ENCODE measurements around the gene IGFBP3. TPM values are rescaled to one million over a fixed set of nuclear protein-coding genes. Genes with fewer than 3 reads are reported as not detected.

Gene IGFBP3
- total RNA-seq, 1 donor from 2014 or later, result 734 TPM

- no peak for DNase-seq (ENCODE audit: low spot score)
Measured at GRCh38 chr7:45892407-45893035, 28.6 kb downstream of the IGFBP3 start.

- no peak for DNase-seq (ENCODE audit: low spot score)
Measured at GRCh38 chr7:45891462-45892402, 29.3 kb downstream of the IGFBP3 start.

GRCh38 chr7:45890902-45891461 is 30.1 kb downstream of the IGFBP3 start:
- peak; percentile 60 for DNase-seq (ENCODE audit: low spot score)

DNA sequence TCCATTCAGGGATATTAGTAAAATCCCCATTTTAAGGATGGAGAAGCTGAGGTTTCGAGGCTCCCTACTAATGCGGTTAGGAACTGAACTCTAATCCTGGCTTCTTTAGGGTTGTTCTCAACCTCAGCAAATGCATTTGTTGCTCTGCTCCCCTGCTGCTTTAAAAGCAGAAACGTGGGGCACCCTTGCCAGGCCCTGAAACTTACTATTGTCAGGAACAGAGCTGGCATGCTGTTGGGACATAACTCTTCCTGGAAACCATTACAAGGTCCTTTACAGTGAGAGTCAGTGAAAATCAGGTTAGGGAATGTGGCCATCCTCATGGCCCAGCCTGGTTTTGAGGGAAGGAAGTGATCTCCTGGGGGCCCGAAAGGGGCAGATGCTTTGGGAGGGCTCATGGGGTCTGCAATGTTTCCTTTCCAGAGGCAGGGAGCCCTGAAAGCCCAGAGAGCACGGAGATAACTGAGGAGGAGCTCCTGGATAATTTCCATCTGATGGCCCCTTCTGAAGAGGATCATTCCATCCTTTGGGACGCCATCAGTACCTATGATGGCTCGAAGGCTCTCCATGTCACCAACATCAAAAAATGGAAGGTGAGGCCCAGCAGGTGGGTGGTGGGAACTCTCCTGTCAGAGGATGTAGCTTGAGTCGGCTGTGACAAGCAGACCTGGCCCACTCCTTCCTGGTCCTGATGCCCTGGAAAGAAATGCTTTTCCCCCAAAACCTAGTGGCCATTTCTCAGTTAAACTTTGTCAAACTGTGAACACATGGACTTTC is 30.8 kb downstream of the IGFBP3 start:
- DNase-seq (ENCODE audit: low spot score), result no peak

DNA sequence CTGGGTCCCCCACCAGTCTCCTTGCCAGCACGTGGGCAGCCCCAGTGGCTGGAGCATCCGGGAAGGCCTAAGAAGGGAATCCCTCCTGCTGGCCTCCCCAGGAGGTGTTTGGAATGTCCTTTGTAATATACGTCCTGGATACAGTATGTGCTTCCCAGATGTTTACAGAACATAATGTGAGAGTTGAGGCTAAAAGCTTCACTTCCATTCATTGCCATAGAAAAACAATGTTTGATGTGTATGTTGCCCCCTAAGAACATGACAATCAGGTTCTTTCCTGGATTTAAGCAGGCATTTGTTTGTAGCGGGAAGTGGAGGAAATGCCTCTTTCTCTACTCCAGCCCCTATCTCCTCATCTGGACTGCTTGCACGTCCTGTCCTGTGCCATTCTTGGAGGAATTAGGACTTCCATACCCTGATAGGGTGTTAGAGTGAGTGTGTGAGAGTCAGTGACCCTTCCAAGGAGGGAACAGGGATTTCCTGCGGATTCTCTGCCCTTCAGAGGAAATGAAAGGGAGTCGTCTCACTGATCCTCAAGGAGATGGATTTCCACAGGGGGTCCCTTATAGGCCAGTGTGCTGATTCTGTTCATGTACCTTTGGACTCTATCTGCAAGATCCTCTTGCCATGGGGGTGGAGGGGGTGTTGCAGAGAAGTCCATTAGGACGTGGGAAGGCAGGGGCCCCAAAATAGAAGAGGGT is 31.6 kb downstream of the IGFBP3 start:
- no peak for DNase-seq (ENCODE audit: low spot score)

GRCh38 chr7:45888993-45889366 is 32.1 kb downstream of the IGFBP3 start:
- DNase-seq (ENCODE audit: low spot score), result peak; percentile 20

- peak; percentile 17 for DNase-seq (ENCODE audit: low spot score)
Measured at GRCh38 chr7:45888185-45888992, 32.7 kb downstream of the IGFBP3 start, which contains the start of gene IGFBP1. IGFBP1 (plus strand) TSS chr7:45888488; CDS start chr7:45888653, 165 bp downstream.

GRCh38 chr7:45886931-45887667 is 34.0 kb downstream of the IGFBP3 start:
- no peak for DNase-seq (ENCODE audit: low spot score)

- no peak for DNase-seq (ENCODE audit: low spot score)
Measured at GRCh38 chr7:45885264-45885882, 35.7 kb downstream of the IGFBP3 start.

DNA sequence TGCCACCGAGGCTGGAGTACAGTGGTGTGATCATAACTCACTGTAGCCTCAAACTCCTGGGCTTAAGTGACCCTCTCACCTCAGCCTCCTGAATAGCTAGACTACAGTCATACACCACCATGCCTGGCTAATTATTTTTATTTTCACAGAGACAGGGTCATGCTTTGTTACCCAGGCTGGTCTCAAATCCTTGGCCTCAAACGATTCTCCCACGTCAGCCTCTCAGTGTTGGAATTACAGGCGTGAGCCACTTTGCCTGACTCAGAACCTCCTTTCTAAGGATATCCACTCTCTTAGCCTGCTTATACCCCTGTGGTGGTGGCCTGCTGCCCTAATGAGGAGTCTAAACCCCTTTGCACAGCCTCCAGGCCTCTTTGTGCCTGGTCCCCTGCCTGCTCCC is 36.9 kb downstream of the IGFBP3 start:
- DNase-seq (ENCODE audit: low spot score), result no peak

GRCh38 chr7:45882465-45882810 is 38.6 kb downstream of the IGFBP3 start:
- no peak for DNase-seq (ENCODE audit: low spot score)

GRCh38 chr7:45881759-45882464 is 39.2 kb downstream of the IGFBP3 start:
- no peak for DNase-seq (ENCODE audit: low spot score)

DNA sequence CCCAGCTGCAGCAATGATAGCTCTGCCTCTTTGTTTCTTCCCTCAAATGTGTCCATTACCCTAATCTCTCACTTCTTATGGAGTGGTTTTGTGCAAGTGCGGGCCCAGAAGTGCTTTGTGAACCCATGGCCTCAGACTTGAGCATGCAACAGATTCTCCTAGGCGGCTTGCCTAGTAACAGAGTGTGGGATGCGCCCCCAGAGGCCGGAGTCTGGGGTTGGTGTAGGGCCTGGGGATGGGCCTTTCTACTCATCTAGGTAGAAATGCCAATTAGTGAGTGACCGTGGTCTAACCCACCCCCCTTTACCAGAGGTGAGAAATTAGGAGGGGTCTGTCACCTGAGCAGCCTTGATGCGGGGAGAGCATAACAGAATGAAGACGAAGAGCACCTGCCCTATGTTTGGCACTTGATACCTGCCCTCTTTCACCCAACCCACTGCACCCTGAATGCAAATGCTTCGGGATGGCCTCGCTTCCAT is 39.8 kb downstream of the IGFBP3 start:
- DNase-seq (ENCODE audit: low spot score), result no peak

- DNase-seq (ENCODE audit: low spot score), result no peak
Measured at GRCh38 chr7:45880433-45880860, 40.6 kb downstream of the IGFBP3 start.

DNA sequence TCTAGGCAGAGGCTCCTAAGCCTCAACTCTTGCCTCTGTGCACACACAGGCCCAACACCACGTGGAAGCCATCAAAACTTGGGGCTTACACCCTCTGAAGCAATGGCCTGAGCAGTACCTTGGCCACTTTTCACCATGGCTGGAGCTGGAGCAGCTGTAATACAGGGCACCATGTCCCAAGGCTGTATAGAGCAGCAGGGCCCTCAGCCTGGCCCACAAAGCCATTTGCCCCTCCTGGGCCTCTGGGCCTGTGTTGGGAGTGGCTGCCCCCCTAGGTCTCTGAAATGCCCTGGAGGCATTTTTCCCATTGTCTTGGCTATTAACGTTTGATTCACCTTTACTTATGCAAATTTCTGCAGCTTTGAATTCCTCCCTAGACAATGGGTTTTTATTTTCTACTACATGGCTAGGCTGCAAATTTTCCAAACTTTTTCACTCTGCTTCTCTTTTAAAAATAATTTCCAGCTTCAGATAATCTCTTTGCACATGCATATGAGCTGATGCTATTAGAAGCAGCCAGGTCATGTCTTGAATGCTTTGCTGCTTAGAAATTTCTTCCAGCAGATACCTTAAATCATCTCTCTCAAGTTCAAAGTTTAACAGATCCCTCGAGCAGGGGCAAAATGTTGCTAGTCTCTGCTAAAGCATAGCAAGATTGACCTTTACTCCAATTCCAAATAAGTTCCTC is 42.5 kb downstream of the IGFBP3 start:
- DNase-seq (ENCODE audit: low spot score), result no peak

DNA sequence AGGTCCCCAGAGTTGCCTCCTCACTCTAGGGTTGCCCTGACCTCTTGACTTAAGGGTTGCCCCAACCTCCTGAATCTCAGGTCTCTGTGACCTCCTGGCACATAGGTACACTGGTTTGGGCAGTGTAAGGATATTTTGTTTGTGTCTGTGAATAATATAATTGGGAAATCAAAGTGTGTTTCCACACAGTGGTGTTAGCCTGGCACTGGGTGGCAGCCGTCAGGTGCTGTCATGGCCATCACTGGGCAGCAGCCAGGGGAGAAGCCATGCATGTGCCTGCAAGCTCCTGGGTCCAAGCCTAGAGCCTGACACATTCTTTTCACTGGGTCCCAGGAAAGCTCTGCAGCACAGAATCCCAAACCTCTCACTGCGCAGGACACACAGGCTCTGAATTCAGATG is 44.6 kb downstream of the IGFBP3 start:
- DNase-seq (ENCODE audit: low spot score), result no peak

GRCh38 chr7:45874408-45875131 is 46.5 kb downstream of the IGFBP3 start:
- peak; percentile 8 for DNase-seq (ENCODE audit: low spot score)

All from umbilical cord (tissue), 2 donors.